GM12892 (cell line): Measurements from ENCODE around the gene PXK.

Experiments
- POLR2A ChIP-seq: IDR thresholded peaks from 2 replicates; pipeline ENCODE4 v1.6.1; 2011; ENCODE audit warnings: low read depth, low read length, control low read depth
- POLR2AphosphoS5 ChIP-seq: IDR thresholded peaks from 2 replicates; pipeline ENCODE4 v1.6.1; 2011; ENCODE audit warnings: low read depth, low read length, control low read depth

DNA sequence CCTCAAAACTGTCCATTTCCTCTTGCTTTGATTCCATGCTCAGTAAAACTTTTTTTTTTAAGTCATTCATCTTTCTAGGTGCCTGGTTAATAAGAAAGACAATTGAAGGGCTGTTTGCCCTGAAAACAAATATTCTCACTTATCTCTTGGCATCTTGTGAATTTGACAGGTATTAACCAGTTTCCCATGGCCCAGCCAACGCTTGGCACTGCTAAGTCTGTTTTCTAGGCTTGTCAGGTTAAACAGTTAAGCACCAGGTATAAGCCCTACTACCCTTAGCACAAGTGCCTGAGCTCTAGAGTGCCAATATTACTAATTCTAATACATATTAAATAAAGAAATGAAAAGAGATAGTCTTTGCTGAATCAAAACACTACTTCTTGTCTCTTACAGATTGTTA lies 36.3 kb downstream of the PXK start:
- TF ChIP-seq POLR2A, result no peak
- TF ChIP-seq POLR2AphosphoS5, result no peak
